PFSK-1 (cell line): ENCODE data around the gene GNPAT.

Experiments used
- FOXP2 ChIP-seq: optimal IDR thresholded peaks from 2 replicates; pipeline ENCODE3; 2011; ENCODE audit warnings: borderline replicate concordance, control low read depth, inconsistent platforms; ENCODE audit not compliant: insufficient read depth; ENCODE audit errors: extremely low read length, extremely low read depth
- POLR2AphosphoS5 ChIP-seq: IDR thresholded peaks from 2 replicates; pipeline ENCODE4 v1.6.1; 2012; ENCODE audit warnings: low read depth, mild to moderate bottlenecking, control low read depth, low read length, moderate library complexity
- SIN3A ChIP-seq: IDR thresholded peaks from 2 replicates; pipeline ENCODE4 v1.6.1; 2012; ENCODE audit warnings: mild to moderate bottlenecking, low read length, moderate library complexity, borderline replicate concordance; ENCODE audit not compliant: insufficient read depth
- TAF1 ChIP-seq: IDR thresholded peaks from 2 replicates; pipeline ENCODE4 v1.6.1; 2012; ENCODE audit warnings: low read length, control low read depth, borderline replicate concordance; ENCODE audit not compliant: insufficient read depth
- TF ChIP-seq, protein P1 (sequence below), 2 experiments: IDR thresholded peaks; 2 replicates each; pipeline versions ENCODE4 v1.6.1 to v1.8.0; 2011 to 2012; ENCODE audit warnings: low read depth in 2 of 2, low read length in 2 of 2, control low read depth in 1 of 2, inconsistent platforms in 1 of 2, mild to moderate bottlenecking in 1 of 2, moderate library complexity in 1 of 2; ENCODE audit not compliant: insufficient read depth in 1 of 2

The GNPAT gene

DNA sequence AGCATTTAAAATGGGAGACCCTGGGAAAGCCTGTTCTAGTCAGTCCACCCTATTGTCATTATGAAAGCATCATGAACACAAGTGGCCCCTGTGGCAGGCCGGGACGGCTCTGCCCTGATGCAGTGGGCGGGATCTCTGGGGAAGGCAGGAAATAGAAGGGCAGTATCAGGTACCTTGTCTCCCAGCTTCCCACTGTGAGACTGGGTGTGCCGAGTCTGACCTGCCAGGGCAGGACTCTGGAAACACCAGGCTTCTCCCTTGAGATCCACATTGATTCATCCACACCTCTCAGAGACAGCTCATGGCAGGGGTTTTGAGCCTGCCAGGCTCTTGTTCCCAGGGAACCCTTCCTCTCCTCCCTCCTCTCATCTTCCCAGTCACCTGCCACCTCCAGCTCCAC, 24.5 kb upstream of the GNPAT start:
- TF ChIP-seq SIN3A (no peak), POLR2AphosphoS5 (no peak), FOXP2 (no peak), TAF1 (no peak)
- TF ChIP-seq, protein P1, sequence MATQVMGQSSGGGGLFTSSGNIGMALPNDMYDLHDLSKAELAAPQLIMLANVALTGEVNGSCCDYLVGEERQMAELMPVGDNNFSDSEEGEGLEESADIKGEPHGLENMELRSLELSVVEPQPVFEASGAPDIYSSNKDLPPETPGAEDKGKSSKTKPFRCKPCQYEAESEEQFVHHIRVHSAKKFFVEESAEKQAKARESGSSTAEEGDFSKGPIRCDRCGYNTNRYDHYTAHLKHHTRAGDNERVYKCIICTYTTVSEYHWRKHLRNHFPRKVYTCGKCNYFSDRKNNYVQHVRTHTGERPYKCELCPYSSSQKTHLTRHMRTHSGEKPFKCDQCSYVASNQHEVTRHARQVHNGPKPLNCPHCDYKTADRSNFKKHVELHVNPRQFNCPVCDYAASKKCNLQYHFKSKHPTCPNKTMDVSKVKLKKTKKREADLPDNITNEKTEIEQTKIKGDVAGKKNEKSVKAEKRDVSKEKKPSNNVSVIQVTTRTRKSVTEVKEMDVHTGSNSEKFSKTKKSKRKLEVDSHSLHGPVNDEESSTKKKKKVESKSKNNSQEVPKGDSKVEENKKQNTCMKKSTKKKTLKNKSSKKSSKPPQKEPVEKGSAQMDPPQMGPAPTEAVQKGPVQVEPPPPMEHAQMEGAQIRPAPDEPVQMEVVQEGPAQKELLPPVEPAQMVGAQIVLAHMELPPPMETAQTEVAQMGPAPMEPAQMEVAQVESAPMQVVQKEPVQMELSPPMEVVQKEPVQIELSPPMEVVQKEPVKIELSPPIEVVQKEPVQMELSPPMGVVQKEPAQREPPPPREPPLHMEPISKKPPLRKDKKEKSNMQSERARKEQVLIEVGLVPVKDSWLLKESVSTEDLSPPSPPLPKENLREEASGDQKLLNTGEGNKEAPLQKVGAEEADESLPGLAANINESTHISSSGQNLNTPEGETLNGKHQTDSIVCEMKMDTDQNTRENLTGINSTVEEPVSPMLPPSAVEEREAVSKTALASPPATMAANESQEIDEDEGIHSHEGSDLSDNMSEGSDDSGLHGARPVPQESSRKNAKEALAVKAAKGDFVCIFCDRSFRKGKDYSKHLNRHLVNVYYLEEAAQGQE (IDR thresholded peaks at IDR 0.05; ENCODE audit: insufficient read depth in 1 of 2, low read depth in 2 of 2, low read length in 2 of 2) = no peak

DNA sequence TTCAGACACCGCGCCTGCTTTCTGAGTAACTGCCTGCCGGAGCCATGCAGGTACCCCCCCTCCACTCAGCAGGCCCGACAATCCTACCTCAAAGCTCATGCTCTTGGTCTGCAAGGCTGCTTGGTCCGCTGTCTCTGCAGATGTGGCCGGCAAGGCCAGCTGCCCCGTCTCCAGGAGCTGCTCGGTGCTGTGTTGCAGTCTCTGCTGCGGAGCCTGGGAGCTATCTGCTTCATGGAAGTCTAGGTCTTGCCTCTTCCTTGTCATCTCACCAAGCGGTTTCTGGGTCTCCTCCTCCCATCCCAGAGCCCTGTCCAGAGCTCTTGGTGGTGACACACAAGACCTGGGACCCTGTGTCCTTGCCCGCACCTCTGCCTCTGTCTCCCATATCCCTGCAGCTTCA, 24.0 kb upstream of the GNPAT start:
- no peak for TF ChIP-seq TAF1
- no peak for TF ChIP-seq SIN3A
- no peak for TF ChIP-seq FOXP2
- TF ChIP-seq, protein P1 (IDR thresholded peaks at IDR 0.05; ENCODE audit: insufficient read depth in 1 of 2, low read depth in 2 of 2, low read length in 2 of 2) = no peak
- no peak for TF ChIP-seq POLR2AphosphoS5

DNA sequence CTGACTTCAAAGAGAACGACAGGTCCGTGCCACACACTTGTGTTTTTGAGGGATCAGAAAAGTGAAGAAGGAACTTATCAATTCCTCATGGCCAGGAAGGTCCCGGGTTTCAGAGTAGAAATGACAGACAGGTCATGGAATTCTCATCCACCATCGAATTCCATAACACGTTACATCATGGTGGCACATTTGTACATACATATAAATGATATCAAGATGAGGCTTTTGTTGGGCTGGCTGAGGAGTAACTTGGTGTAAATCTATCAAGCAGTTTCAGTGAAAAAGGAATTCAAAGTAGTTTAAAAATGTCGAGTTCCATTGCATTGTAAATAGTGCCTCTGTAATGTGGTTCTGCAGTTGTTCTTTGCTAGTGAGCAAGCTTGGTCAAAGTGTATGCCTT, 22.9 kb upstream of the GNPAT start:
- no peak for TF ChIP-seq FOXP2
- no peak for TF ChIP-seq POLR2AphosphoS5
- TF ChIP-seq, protein P1 (IDR thresholded peaks at IDR 0.05; ENCODE audit: insufficient read depth in 1 of 2, low read depth in 2 of 2, low read length in 2 of 2) = no peak
- no peak for TF ChIP-seq TAF1
- no peak for TF ChIP-seq SIN3A

DNA sequence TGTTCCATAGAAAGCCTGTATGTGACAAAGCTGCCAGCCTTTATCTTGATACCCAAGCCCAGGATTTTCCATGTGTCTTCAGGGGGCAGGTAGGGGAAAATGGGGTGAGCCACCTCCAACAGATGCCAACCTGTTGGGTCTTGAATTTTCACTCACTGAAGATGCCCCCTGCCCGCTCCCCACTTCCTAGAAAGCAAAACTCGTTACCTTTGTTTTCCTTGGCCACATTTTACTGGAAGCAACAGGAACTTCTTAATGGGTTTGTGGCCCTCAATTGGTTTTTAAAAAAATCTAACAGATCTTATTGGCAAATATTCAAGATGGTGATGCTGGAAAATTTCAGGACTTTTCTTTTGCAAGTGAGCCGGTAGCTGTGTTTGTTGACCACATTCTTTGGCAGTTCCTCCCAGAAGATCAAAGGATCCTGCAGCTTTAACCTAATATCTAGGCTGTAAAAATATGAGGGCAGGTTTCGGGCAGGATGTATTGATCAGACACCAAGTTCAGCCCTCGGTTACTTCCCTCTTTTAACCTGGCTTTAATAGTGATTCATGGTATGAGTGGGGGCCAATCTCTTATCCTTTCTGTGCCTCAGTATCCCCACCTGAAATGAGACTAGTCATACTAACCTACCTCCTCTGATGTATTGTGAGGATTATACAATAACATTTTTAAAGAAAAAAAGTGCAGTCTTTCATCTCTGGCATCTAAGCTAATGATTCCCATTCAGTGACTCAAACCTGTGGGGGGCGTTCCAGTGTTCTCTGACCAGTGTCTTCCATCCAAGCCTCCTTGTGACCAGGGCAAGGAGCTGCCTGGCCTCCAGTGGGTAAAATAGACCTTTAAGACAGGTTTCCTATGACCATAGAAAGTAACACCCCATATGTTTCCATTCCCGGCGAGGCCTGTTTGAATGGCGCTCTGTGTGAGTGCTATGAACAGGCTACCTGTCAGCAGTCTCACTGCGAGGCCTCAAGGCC, 21.3 kb upstream of the GNPAT start:
- TF ChIP-seq, protein P1 (IDR thresholded peaks at IDR 0.05; ENCODE audit: insufficient read depth in 1 of 2, low read depth in 2 of 2, low read length in 2 of 2) = no peak
- TF ChIP-seq TAF1 (no peak), SIN3A (no peak), FOXP2 (no peak), POLR2AphosphoS5 (no peak)

DNA sequence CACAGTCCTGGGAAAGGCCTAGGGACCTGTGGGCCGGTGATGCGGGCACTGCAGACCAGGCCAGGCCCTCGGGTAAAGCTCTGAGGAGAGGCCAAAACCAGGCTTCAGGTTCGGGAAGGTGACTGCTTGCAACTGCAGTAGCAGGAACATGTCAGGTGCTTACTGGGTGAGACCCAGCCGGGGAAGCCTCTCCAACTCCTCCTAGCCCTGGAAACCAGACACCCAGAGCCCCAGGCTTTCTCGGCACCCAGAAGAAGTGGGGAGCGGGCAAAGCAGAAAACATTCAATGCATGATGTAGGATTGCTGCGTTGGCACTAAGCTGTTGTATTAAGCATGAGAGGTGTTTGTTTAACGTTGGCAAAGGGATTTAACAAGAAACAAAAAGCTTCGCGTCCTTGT, 20.2 kb upstream of the GNPAT start:
- TF ChIP-seq TAF1 = no peak
- TF ChIP-seq FOXP2 = no peak
- TF ChIP-seq, protein P1 (IDR thresholded peaks at IDR 0.05; ENCODE audit: insufficient read depth in 1 of 2, low read depth in 2 of 2, low read length in 2 of 2) = no peak
- no peak for TF ChIP-seq POLR2AphosphoS5
- no peak for TF ChIP-seq SIN3A
